B cell (primary cell): ENCODE measurements around the gene TDRD12. TPM values are rescaled to one million over a fixed set of nuclear protein-coding genes. Genes with fewer than 3 reads are reported as not detected.

Experiments used
- polyA plus RNA-seq: library from polyadenylated mRNA; depleted of rRNA; stranded (reverse); fragments of >200 nt; gene quantifications from 2 replicates; pipeline ENCODE4 v1.2.3, GENCODE V29; 2012
- small RNA-seq: library from RNA; depleted of rRNA; stranded (forward); fragments of <200 nt; gene quantifications from one replicate; pipeline ENCODE3, GENCODE V24; 2012; ENCODE audit warnings: low replicate concordance, low read depth; ENCODE audit not compliant: insufficient read length
- total RNA-seq, 2 donors: library from RNA; stranded (reverse); fragments of 120-200 nt in 1 of 2; gene quantifications; 1 replicate in 1 of 2; 2 replicates in 1 of 2; pipeline versions ENCODE4 v1.2.3 to v1.2.4, GENCODE V29; 2013 to 2022

TDRD12 gene
- total and polyA plus RNA-seq, 2 donors (not counting 1 experiment from before 2014, with no cell fraction given) = 0.30 to 1.1 TPM

Small RNA genes within 50 kb of the gene (small RNA-seq; reads per million reads assigned to genes)
- gene RN7SKP22 = not detected

Other genes starting within 250 kb of the TDRD12 start
- 39.5 and 43.2 TPM in 2 replicates for gene PDCD5, start 138.6 kb upstream of the TDRD12 start, total RNA-seq
- 34.8 and 57.8 TPM in 2 replicates for gene PDCD5, start 138.6 kb upstream of the TDRD12 start, polyA plus RNA-seq
- 43.8 and 45.6 TPM in 2 replicates for gene ANKRD27, start 44.6 kb upstream of the TDRD12 start, total RNA-seq
- gene ANKRD27, start 44.6 kb upstream of the TDRD12 start, polyA plus RNA-seq = 12.9 and 16.7 TPM in 2 replicates
- gene RGS9BP, start 43.9 kb upstream of the TDRD12 start, total RNA-seq = 0.25 and 0.29 TPM in 2 replicates
- gene RGS9BP, start 43.9 kb upstream of the TDRD12 start, polyA plus RNA-seq = 0.03 and 0.07 TPM in 2 replicates
- gene NUDT19, start 27.9 kb upstream of the TDRD12 start, total RNA-seq = 7.1 and 8.9 TPM in 2 replicates
- gene NUDT19, start 27.9 kb upstream of the TDRD12 start, polyA plus RNA-seq = 3.6 and 3.7 TPM in 2 replicates
- 0.49 and 0.62 TPM in 2 replicates for gene SLC7A9, start 150.0 kb downstream of the TDRD12 start, total RNA-seq
- gene SLC7A9, start 150.0 kb downstream of the TDRD12 start, polyA plus RNA-seq = 0.19 and 0.94 TPM in 2 replicates